HG03103 (cell line): ENCODE measurements around the gene GCNA.
"Not testable (repeated sequence)": the region's sequence is repeated elsewhere in the genome, so short reads cannot be mapped to it uniquely, and the experiment has no call there.

Source experiments
- ATAC-seq: cut with Tn5 transposase; IDR thresholded peaks from one replicate; pipeline ENCODE4 v1.9.1; 2021; ENCODE audit warnings: low read depth; ENCODE audit not compliant: unreplicated experiment

The GCNA gene

GRCh38 chrX:71611736-71612135 is 33.5 kb downstream of the GCNA start:
- ATAC-seq = not testable (repeated sequence)

GRCh38 chrX:71612256-71612655 is 34.0 kb downstream of the GCNA start:
- no peak for ATAC-seq

GRCh38 chrX:71615056-71615455 is 36.8 kb downstream of the GCNA start:
- no peak for ATAC-seq

- no peak for ATAC-seq
These were observed 37.7 kb downstream of the GCNA start for GRCh38 chrX:71615954-71616353.

- ATAC-seq = no peak
These were observed 38.7 kb downstream of the GCNA start for GRCh38 chrX:71616672-71617529.

GRCh38 chrX:71617742-71618141 is 39.5 kb downstream of the GCNA start:
- ATAC-seq = no peak

GRCh38 chrX:71618303-71618721 is 40.1 kb downstream of the GCNA start, which contains the start of gene CXCR3:
Gene CXCR3 (minus strand): TSS chrX:71618511. CDS start chrX:71618449, 62 bp downstream.
- ATAC-seq = peak; percentile 46

GRCh38 chrX:71618787-71619186 is 40.5 kb downstream of the GCNA start:
- ATAC-seq = no peak

GRCh38 chrX:71619193-71619592 is 41.0 kb downstream of the GCNA start:
- ATAC-seq = no peak

GRCh38 chrX:71619986-71620385 is 41.7 kb downstream of the GCNA start:
- ATAC-seq = no peak

GRCh38 chrX:71621603-71622002 is 43.4 kb downstream of the GCNA start:
- ATAC-seq = no peak

GRCh38 chrX:71622032-71622575 is 43.9 kb downstream of the GCNA start:
- ATAC-seq = no peak

- ATAC-seq = peak; percentile 51
These were observed 44.6 kb downstream of the GCNA start for GRCh38 chrX:71622576-71623450.

- ATAC-seq = no peak
These were observed 45.5 kb downstream of the GCNA start for GRCh38 chrX:71623714-71624113.

GRCh38 chrX:71625471-71625870 is 47.2 kb downstream of the GCNA start:
- ATAC-seq = no peak

GRCh38 chrX:71626576-71626975 is 48.3 kb downstream of the GCNA start:
- ATAC-seq = no peak

- ATAC-seq = no peak
These were observed 49.6 kb downstream of the GCNA start for GRCh38 chrX:71627588-71628404.

GRCh38 chrX:71629467-71629866 is 51.2 kb downstream of the GCNA start:
- peak; percentile 92 for ATAC-seq

- no peak for ATAC-seq
These were observed 54.9 kb downstream of the GCNA start for GRCh38 chrX:71632923-71633657.

GRCh38 chrX:71634366-71634765 is 56.1 kb downstream of the GCNA start:
- no peak for ATAC-seq
